CD4-positive, alpha-beta T cell treated with Interleukin-4 for 1 hour (primary cell): ENCODE results near the gene MARCHF4.

Experiments
- DNase-seq, 2 donors: peaks; one replicate each; pipeline ENCODE4 v3.0.0-alpha.2; 2020 to 2022

MARCHF4 gene

GRCh38 chr2:216371721-216372702, at the start of gene MARCHF4:
TSS of gene MARCHF4 (minus strand) at chr2:216372483. CDS start at chr2:216370260, 2,223 bp downstream.
- peak; percentile 43 to 63 for DNase-seq

- DNase-seq: no peak
These were observed 48.3 kb upstream of the MARCHF4 start for GRCh38 chr2:216420367-216421101.

- no peak for DNase-seq
These were observed 46.7 kb upstream of the MARCHF4 start for GRCh38 chr2:216418981-216419380.

- no peak for DNase-seq
These were observed 44.5 kb upstream of the MARCHF4 start for GRCh38 chr2:216416571-216417307.

- DNase-seq: no peak
These were observed 43.3 kb upstream of the MARCHF4 start for GRCh38 chr2:216415541-216415940.

GRCh38 chr2:216414772-216415319, 42.6 kb upstream of the MARCHF4 start:
- no peak for DNase-seq

- DNase-seq: no peak
These were observed 41.6 kb upstream of the MARCHF4 start for GRCh38 chr2:216413882-216414281.

GRCh38 chr2:216412022-216412999, 40.0 kb upstream of the MARCHF4 start, which contains the start of gene SMARCAL1:
TSS of gene SMARCAL1 (plus strand) at chr2:216412484. CDS start at chr2:216414705, 2,221 bp downstream.
- DNase-seq: peak; percentile 98

GRCh38 chr2:216410550-216410949, 38.3 kb upstream of the MARCHF4 start:
- no peak for DNase-seq

- DNase-seq: no peak
These were observed 36.4 kb upstream of the MARCHF4 start for GRCh38 chr2:216408426-216409290.

GRCh38 chr2:216406826-216407225, 34.5 kb upstream of the MARCHF4 start:
- no peak for DNase-seq

- no peak for DNase-seq
These were observed 33.3 kb upstream of the MARCHF4 start for GRCh38 chr2:216405588-216405987.

- peak; percentile 37 to 58 for DNase-seq
These were observed 31.8 kb upstream of the MARCHF4 start for GRCh38 chr2:216404010-216404618.

GRCh38 chr2:216402751-216403150, 30.5 kb upstream of the MARCHF4 start:
- DNase-seq: no peak

GRCh38 chr2:216399621-216400020, 27.3 kb upstream of the MARCHF4 start:
- no peak for DNase-seq

GRCh38 chr2:216394881-216395280, 22.6 kb upstream of the MARCHF4 start:
- no peak for DNase-seq

GRCh38 chr2:216392945-216393840, 20.9 kb upstream of the MARCHF4 start:
- no peak for DNase-seq

GRCh38 chr2:216392018-216392562, 19.8 kb upstream of the MARCHF4 start:
- DNase-seq: no peak
